ENCODE data around the gene P2RX7.
A peak's percentile ranks its signal among the peaks of the same experiment; 100 is the strongest.

Gene P2RX7

DNA sequence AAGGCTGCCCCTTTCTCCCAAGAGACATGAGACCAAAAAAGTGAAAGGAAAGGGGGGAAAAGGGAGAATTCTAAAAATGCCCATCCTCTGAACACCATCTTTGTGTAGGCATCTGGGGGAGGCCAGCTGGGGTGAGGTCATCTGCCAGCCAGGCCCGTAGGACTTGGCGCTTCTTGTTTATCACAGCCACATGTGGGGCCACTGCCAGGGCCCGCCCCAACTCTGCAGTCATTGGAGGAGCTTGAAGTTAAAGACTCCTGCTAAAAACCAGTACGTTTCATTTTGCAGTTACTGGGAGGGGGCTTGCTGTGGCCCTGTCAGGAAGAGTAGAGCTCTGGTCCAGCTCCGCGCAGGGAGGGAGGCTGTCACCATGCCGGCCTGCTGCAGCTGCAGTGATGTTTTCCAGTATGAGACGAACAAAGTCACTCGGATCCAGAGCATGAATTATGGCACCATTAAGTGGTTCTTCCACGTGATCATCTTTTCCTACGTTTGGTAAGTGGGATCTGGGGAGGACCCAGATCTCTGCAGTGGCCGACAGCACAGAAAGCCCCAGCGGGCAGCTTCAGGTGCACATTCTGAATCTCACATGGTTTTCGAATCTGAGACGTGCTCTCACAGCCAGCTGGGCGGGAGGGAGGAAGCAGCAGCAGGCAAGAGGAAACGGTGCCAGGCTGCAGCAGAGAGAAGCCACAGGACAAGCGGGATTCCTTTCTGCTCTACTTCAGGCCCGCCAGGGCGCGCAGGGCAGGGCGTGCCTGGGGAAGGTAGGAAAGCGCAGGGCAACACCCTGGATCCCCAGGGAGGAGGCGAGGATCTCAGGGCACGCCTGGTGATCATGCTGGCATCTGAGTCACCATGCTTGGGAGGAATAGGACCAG, at the start of gene P2RX7:
P2RX7 (plus strand) TSS at position 276 of the 881 bp plus-strand sequence; CDS start at position 371, 95 bp downstream.
- DNase-seq (ENCODE audit: low read depth in 2 of 2): peak; percentile 23 to 25

DNA sequence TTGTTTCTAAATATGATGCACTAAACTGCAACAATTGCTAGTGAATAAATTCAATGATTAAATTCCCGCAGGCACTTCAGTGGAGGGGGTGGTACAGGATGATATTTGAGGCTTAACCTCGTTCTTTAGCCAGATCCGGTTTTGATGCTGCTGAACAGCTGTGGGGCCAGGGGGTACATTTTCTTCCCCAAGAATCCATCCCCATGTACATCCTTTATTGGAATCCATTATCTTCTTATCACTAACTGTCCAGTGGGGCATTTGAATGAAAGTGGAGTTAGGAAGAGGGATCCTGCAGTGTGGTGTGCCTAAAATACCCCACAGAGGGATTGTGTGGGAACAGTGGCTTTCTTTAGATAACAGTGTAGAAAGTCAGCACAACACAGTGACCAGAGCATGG, 48.4 kb upstream of the P2RX7 start:
- DNase-seq (ENCODE audit: low read depth in 2 of 2): no peak

DNA sequence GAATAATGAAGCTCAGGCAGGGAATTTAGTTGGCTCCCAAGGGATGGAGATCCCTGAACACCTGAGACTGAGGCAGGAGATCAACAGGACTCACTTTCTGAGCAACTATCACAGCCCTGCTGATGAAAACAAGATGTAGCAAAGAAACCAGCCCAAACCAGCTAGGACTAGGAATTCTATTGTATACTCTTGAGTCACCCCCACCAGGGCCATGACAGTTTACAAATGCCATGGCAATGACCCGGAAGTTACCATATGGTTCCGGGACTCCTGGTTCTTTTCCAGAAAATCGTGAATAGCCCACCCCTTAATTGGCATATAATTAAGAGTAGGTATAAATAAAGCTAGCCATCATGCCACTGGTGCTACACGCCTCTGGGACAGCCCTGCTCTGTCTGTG, 47.6 kb upstream of the P2RX7 start:
- DNase-seq (ENCODE audit: low read depth in 2 of 2): no peak

DNA sequence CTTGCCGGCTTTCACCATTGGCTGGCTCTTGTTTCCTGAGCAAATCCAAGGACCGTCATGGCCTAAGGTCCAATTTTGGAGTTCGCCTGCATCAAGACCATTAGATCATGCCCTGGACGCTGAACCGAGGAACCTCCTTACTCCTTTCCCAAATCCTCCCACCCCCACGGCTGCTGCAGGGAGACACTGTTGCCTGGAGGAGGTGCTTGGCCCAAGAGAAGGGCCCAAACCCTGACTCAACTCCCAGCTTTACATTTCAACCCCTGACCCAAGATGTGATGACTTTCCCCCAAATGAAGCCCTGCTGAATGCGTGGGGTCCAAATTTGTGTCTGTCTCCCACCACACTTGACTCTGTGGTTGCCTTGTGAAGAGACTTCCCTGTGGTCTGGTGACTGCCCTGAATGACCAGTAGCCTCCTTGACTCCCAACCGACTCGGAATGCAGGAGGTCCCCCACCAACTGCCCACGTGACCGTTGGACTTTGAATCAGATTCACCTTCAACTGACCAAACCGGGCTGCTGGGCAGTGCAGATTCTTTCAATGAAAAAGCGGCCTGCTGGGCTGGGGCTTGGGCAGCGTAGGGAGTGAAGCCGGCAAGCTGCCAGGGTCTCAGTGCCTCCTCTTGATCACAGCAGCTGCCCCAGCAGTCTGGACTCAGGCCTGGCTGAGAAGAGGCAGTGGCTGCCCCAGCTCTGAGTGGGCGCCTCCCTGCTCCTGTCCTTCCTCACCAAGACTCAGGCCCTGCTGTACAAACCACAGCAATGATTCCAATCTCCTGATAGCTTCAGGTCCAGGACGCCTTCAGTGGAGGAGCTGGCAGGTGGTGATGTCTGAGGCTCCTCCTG, 46.9 kb upstream of the P2RX7 start:
- no peak for DNase-seq (ENCODE audit: low read depth in 2 of 2)

DNA sequence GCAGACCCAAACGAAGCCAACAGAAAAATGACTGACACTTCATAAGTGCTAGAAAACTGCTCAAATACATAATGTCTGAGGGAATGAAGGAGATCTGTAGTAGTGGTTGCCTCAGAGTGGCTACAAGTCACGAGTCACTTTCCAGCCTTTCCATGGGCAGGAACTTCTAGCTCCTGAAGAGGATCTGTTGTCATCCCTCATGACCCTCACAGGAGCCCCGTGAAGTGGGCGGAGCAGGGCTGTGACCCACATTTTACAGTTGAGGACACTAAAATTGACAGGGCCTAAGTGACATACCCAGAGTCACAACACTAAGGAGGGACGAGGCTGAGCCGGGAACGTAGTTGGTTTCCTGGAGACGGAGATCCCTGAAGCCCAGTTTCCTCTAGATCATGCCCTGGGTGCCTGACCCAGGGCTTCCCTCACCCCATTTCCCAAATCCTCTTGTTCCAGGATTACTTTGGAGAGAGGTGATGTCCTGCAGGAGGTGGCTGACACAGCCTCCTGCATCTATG, 45.8 kb upstream of the P2RX7 start:
- DNase-seq (ENCODE audit: low read depth in 2 of 2): no peak

DNA sequence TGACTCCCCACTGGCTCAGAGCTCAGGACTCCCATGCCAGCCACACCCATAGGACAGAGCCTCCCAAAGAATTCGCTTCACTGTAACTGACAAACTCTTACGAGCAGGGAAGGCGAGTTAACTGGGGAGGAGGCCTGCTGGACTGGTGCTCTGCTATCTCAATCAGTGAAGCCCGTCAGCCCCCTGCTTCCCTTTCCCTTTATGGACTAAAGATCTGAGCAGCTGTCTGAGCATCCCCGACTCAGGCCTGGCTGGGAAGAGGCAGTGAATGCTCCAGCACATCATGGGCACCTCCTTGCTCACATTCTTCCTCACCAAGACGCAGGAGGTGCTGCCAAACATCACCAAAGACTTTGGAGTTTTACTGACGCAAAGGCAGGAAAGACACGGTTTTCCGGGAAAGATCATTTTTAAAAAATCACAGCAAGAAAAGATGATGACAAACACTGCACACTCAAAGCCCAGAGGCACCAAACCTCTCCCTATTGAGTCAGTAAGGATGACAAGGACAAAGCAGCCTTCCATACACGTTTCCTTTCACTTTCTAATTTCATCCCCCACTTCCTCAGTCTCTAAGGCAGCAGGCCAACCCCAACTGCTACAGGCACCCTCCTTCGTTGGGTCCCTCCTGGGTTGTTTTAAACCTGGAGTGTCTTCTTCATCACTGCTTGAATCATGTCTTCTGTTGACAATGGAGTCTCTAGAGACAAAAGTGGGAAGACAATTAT, 45.0 kb upstream of the P2RX7 start:
- no peak for DNase-seq (ENCODE audit: low read depth in 2 of 2)

DNA sequence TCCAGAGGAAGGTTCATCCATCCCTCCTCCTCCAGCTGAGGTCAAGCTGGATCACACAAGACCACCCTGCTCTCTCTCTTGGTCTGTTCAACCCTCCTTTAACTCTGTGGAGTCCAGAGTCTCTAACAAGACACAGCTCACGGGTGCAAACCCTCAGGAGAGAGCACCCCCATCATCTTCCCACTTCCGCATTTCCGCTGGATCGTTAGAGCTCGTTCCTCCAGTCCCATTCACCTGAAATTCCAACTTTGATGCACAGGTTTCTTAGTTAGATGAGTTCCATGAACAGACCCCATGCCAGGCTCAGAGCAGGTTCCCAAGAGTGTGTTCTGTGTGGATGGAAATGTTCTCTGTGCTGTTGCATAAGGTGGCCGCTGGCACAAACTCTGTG, 44.5 kb upstream of the P2RX7 start:
- DNase-seq (ENCODE audit: low read depth in 2 of 2): no peak

DNA sequence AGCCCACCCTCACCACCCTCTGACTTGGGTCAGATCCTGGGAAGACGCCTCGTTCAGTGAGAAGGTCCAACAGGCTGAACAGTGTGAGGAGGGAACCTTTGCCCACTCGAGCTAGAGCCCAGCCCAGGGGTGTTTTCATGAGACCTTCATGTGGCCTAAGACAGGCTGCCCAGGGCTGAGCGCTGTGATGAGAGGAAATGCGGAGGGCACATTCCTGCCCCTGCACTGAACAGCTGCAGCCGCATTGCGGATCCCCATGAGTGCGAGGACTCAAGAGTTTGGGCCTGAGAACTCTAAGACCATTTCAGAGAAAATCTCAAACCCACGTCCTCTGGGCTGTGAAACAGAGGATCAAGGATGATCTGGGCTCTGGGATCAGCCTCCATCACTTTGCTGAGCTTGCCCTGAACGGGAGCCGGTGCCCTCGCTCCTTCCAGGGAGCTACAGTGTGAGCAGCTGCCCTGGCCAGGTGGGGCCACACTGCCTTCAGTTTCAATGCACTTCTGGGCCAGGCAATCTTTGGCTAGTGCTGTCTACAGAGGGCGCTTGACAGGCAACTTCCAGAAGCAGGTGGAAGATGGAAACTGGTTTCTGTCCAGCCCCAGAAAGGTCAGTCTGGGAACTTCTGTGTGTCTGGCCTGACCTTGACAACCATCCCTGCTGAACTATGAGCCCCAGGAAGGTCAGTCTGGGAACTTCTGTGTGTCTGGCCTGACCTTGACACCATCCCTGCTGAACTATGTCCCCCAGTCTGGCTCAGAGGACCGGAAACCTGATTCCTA, 43.5 kb upstream of the P2RX7 start:
- no peak for DNase-seq (ENCODE audit: low read depth in 2 of 2)

DNA sequence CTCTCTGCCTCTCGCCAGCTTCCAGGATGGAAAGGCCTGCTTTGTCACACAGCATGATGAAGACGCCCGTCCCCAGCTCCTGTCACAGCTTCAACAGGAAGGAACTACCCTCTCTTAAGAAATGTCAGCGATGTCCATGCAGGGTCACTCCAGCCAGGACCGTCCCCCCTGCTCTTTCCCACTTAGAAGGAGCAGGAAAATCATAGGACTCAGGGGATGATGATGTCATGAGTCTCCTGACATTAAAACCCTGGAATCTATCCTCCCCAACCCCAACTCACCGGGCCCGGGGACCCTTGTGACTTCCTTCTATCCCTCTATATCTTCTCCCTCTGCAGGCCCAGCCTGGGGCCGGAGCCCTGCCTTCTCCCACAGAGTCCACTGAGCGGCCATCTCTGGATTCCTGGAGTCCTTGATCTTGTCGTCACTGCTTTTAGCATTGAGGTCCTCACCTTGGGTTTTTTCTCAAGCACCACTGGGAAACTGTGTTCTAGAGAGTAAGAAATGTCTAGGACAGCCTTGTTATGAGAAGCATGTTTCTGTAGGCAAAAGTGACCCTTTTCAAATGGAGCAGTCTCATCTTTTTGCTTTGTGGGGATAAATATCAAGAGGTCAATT, 42.8 kb upstream of the P2RX7 start:
- no peak for DNase-seq (ENCODE audit: low read depth in 2 of 2)

DNA sequence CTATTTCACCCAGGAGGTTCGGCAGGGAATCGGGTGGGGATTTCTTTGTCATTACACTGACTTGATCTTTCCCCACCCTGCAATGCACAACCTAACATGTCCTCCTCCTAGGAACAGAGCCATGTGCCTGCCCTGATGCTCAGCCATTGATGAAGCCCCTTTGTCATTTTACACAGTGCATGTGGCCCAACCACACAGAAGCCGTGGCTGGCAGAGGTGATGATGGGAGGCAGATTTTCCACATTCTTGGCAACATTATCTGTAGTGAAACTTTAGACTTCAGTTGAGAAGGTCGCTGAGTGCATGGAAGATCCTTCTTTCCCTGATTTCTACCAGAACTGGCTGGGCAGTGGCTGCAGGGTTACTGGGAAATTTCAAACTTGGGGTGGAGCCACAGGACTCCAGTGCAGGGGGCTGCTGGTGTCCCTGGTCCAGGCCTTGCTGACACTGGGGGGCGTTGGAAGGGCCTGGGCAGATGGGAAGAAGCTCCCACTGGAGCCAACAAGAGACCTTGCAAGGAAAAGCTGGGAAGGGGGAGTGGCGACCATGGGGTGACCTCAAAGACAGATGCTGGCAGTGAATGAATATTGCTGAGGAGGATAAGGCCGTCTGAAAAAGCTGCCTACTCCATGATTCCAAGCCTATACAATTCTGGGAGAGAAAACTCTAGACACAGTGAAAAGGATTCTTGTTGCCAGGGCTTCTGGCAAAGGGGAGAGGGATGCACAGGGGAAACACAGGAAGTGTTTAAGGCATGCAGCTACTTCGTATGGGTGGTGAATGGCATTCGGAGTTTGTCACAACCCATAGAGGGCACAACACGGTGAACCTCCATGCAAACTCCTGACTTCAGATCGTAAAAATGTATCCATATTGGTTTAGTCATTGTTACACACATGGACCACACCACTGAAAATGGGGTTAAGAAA, 41.8 kb upstream of the P2RX7 start:
- DNase-seq (ENCODE audit: low read depth in 2 of 2): no peak

DNA sequence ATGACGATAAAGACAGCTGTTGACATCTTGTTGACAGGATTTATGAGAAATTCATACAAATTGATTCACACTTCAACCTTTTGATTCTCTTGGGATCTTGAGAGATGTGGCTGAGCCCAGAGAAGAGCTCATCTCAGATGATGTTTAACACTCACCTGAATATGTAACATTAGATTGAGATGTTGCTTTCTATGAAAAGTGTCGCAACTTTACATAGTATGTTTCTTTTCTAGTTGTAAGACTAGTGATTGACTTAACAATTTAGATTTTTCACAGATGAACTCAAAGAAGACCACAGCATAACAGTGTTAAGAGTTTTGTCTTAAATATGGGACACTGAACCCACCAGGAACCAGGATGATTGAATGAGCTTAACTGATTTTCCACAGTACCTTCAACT, 40.6 kb upstream of the P2RX7 start:
- DNase-seq (ENCODE audit: low read depth in 2 of 2): no peak

DNA sequence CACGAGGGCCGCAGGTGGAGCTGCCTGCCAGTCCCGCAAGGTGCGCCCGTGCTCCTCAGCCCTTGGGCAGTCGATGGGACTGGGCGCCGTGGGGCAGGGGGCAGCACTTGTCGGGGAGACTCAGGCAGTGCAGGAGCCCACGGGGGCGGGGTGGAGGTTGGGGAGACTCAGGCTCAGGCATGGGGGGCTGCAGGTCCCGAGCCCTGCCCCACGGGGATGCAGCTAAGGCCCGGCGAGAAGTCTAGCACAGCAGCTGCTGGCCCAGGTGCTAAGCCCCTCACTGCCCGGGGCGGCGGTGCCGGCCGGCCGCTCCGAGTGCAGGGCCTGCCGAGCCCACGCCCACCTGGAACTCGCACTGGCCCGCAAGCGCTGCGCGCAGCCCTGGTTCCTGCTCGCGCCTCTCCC, 39.2 kb upstream of the P2RX7 start:
- no peak for DNase-seq (ENCODE audit: low read depth in 2 of 2)

DNA sequence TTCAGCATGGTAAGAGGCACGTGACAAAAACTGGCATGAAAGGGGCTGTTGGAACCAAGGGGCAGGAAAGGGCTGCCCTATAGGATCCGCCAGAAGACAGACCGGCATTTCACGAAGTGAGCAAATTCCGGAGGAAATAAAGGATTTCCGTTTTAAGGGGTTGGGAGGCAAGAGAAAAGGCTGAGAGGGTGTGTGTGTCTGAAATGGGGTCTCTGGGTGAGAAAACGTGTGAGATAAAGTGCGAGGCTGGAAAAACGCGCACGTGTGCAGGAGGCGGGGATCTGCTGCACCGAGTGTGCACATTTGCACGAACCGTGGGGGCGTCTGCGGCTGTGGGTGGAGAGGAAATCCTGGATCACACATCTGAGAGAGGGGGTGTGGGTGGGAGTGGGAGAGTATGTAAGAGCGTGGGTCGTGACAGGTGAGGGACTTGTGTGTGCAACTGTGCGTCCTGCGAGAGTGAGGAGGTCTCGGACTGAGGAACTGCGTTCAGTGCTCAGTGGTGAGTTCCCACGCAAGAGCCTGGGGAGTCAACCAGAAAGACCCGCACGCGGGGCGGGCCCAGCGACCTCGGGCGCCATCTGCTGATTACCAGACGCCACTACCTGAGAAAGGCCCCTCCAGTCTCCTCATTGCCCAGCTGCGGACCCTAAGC, 37.0 kb upstream of the P2RX7 start:
- peak; percentile 64 for DNase-seq (ENCODE audit: low read depth in 2 of 2)

DNA sequence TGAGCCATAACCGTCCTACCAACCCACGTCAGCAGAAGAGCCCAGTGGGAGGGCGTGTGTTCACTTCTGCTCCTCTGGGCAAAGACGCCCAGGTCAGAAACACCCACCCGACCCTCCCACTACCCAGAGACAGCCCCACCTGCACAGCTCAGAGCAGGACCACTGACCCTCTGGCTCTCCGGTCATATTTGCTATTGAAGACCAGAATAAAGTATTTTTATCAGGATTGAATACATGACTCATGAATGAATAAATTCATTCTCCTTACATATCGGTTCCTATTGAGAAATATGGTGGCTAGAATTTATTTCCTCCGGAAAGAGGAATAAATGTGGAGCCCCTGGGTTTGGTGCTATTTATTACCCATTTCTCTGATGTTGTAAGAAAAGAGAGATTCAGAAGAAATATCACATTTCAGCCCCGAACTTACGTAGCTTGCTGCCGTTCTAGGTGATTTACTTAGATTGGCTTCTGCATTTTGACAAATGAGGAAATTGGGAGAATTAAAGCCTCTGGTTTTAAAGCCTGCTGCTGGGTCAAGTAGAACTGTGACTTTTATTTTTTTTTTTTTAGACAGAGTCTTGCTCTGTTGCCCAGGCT, 36.4 kb upstream of the P2RX7 start:
- no peak for DNase-seq (ENCODE audit: low read depth in 2 of 2)

DNA sequence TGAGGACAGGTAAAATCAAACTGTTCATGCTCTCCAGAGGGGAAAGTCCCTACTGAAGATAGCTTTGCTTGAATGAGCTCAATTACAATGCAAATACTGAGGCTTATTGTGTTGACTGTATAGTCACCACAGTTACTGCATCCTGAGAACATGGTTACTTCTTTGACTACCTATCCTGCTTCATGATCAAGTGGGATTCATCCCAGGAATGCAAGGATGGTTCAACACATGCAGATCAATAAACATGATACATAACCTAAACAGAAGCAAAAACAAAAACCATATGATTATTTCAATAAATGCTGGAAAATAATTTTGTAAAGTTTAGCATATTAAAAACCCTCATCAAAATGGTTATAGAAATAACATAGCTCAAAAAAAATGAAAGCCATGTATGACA, 32.9 kb upstream of the P2RX7 start:
- DNase-seq (ENCODE audit: low read depth in 2 of 2): no peak

DNA sequence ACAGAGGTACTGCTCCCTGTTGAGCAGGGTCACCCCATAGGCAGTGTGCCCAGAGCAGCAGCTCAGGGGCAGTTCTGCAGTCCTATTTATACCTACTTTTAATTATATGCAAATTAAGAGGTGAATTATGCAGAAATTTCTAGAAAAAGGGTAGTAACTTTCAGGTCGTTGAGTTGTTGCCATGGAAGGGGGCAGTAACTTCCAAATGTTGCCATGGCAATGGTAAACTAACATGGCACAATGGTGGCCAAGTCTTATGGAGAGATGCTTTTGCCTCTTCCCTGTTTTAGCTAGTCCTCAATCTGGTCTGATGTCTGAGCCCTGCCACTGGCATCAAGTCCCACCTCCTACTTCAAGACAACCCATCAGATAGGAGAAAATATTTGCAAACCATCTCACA, 30.4 kb upstream of the P2RX7 start:
- DNase-seq (ENCODE audit: low read depth in 2 of 2): no peak

DNA sequence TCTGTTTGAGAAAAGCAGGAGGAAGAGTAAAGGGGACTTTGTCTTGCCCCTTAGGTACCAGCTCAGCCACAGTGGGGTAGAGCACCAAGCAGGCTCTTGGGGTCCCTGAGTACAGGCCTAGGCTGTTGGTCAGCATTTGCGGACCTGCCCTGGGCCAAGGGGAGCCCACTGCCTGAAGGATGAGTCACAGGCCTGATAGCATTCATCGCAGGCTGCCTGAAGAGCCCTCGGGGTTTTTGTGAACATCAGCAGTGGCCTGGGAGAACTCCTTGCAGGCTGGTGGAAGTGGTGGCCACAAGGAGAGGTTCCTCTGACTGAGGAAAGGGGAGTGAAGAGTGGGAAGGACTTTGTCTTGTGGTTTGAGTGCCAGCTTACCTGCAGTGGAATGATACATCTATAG, 25.0 kb upstream of the P2RX7 start:
- no peak for DNase-seq (ENCODE audit: low read depth in 2 of 2)

DNA sequence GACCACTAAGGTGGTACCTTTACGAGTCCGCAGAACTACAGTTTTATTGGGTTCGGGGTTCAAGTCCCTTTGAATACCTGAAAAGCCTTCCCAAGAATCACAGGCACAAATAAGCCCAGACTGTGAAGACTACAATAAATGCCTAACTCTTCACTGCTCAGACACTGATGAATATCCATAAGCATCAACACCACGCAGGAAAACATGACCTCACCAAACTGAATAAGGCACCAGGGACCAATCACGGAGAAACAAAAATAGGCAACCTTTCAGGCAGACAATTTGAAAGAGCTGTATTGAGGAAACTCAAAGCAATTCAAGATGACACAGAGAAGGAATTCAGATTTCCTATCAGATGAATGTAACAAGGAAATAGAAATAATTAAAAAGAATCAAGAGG, 24.2 kb upstream of the P2RX7 start:
- DNase-seq (ENCODE audit: low read depth in 2 of 2): no peak
